Measurements from ENCODE around the gene CUEDC1. TPM values are rescaled to one million over a fixed set of nuclear protein-coding genes. Genes with fewer than 3 reads are reported as not detected.
A peak's percentile ranks its signal among the peaks of the same experiment; 100 is the strongest.

Gene CUEDC1
- total and polyA plus RNA-seq, 2 of the 13 experiments (the other 11 are each of a cell fraction or from before 2014, with no cell fraction given): 7.4 to 12.9 TPM

DNA sequence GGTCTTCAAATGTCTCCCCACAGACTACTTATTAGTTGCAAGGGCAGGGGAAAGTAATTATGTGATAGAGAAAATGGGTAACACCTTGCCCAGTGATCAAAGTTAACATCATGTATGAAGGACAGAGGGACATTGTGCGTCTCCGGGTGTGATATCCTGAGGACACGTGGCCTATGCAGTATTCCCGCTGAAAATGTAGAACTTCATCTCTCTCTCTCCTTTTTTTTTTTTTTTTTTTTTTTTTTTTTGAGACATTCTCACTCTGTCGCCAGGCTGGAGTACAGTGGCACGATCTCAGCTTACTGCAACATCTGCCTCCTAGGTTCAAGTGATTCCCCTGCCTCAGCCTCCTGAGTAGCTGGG lies 7.9 kb upstream of the CUEDC1 start:
- no peak overlapping the region for H2AFZ ChIP-seq (ENCODE audit: low read length)
- H3K9me3 ChIP-seq (ENCODE audit: low read length): no peaks in the 10 kb centered on the region
- TF ChIP-seq ZNF101 (CRISPR knock-in tag; IDR thresholded peaks at IDR 0.05; ENCODE audit: borderline replicate concordance, low read depth): no peak
- TF ChIP-seq, protein P1, sequence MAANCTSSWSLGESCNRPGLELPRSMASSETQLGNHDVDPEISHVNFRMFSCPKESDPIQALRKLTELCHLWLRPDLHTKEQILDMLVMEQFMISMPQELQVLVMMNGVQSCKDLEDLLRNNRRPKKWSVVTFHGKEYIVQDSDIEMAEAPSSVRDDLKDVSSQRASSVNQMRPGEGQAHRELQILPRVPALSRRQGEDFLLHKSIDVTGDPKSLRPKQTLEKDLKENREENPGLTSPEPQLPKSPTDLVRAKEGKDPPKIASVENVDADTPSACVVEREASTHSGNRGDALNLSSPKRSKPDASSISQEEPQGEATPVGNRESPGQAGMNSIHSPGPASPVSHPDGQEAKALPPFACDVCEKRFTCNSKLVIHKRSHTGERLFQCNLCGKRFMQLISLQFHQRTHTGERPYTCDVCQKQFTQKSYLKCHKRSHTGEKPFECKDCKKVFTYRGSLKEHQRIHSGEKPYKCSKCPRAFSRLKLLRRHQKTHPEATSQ (CRISPR knock-in tag; IDR thresholded peaks at IDR 0.05; ENCODE audit: borderline replicate concordance): no peak
- in situ Hi-C loops (cut with HindIII; ENCODE audit: extremely low pct_ligation_motif_present, low pct_unique_long_range_greater_than_20kb) (no loop called here), intact Hi-C loops (cut with micrococcal nuclease; ENCODE audit: unreplicated experiment) (no loop called here)
- no peak for DNase-seq (ENCODE audit: low spot score)
- FAIRE-seq: no peak
- 64% methylated on average over 6 of the region's 6 CpGs for WGBS (ENCODE audit: low lambda C conversion rate)
- ChIA-PET CTCF (ENCODE audit: low intra/inter-chr PET ratio, low total read pairs) (no interaction called here), POLR2A (no interaction called here)
- H3K4me3 ChIP-seq (replicated peaks in 1 of 3; ENCODE audit: insufficient read depth in 1 of 3, low read depth in 2 of 3, low read length in 3 of 3): no peak overlapping the region
- H3K9ac ChIP-seq (ENCODE audit: insufficient read depth, low read depth, low read length): no peak overlapping the region
- no TSS peak for BruUV-seq (replicated peaks)
- no peaks in the 10 kb centered on the region for H3K36me3 ChIP-seq (replicated peaks in 1 of 2; ENCODE audit: control insufficient read depth in 1 of 2, insufficient read depth in 2 of 2, low read length in 2 of 2)
- H4K20me1 ChIP-seq (ENCODE audit: insufficient read depth, low read length): no peaks in the 10 kb centered on the region
- H3K27ac ChIP-seq (ENCODE audit: extremely low read length, insufficient read depth, low read length): no peak overlapping the region
- H3K27me3 ChIP-seq (ENCODE audit: control insufficient read depth in 1 of 2, insufficient read depth in 2 of 2, low read length in 2 of 2): peaks cover 7 to 51% of the 10 kb centered on the region in 2 experiments; a peak in 4 of 5 replicates
- no peak overlapping the region for H3K4me2 ChIP-seq (ENCODE audit: low read depth, low read length)
- ATAC-seq: no peak
- H3K79me2 ChIP-seq (ENCODE audit: insufficient read depth, low read length): no peaks in the 10 kb centered on the region
- peaks cover 30% of the 10 kb centered on the region for H3K4me1 ChIP-seq (ENCODE audit: insufficient read depth, low read length)

DNA sequence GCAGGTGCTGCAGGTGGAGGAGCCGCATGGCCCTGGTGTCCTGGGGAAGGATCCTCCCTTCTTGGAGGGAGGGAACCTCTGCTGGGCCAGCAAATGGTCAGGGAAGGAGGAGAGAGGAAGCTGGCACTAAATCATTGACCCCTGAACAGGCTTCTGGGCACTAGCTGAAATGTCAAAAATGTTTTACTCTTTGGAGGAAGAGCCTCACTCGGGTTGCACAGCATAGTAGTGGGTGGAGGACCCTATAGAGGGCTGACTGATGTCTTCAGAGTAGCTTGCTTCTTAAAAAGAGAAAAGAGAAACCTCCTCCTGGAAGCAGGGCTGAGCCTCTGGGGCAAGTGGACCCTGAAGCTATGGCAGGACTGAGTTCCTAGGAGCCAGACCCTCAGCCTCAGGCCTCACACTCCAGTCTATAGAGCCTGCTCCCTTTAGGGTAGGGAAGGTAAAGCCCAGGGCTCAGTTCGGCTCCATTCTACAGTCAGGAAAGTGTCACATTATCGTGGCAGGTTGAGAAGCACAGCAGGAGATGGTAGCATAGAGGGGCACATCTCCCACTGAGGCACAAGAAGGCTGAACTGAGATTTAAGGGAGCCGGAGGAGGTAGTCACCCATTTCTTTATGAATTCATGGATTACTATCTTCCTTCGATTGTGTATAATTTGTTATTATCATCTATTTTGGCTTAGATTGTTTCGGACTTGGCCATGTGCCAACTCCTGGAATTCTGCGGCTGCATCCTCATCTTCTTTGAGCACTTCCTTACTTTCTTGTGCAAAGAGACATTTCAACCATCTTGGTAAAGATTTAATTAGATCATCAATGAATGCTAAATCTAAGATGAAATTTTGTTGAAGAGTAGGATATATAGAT lies 7.3 kb upstream of the CUEDC1 start:
- Histone ChIP-seq H3K36me3 (replicated peaks in 1 of 2; ENCODE audit: control insufficient read depth in 1 of 2, insufficient read depth in 2 of 2, low read length in 2 of 2) (no peaks in the 10 kb centered on the region), H3K4me1 (ENCODE audit: insufficient read depth, low read length) (peaks cover 30% of the 10 kb centered on the region), H3K9me3 (ENCODE audit: low read length) (no peaks in the 10 kb centered on the region), H3K4me2 (ENCODE audit: low read depth, low read length) (no peak overlapping the region), H3K27me3 (ENCODE audit: control insufficient read depth in 1 of 2, insufficient read depth in 2 of 2, low read length in 2 of 2) (peaks cover 9 to 55% of the 10 kb centered on the region in 2 experiments), H3K79me2 (ENCODE audit: insufficient read depth, low read length) (no peaks in the 10 kb centered on the region), H3K4me3 (replicated peaks in 1 of 3; ENCODE audit: insufficient read depth in 1 of 3, low read depth in 2 of 3, low read length in 3 of 3) (no peak overlapping the region), H3K9ac (ENCODE audit: insufficient read depth, low read depth, low read length) (no peak overlapping the region), H3K27ac (ENCODE audit: extremely low read length, insufficient read depth, low read length) (no peak overlapping the region), H2AFZ (ENCODE audit: low read length) (no peak overlapping the region), H4K20me1 (ENCODE audit: insufficient read depth, low read length) (no peaks in the 10 kb centered on the region)
- 52% methylated on average over 8 of the region's 8 CpGs for WGBS (ENCODE audit: low lambda C conversion rate)
- BruUV-seq (replicated peaks): no TSS peak
- POLR2A ChIA-PET: no interaction called here
- CTCF ChIA-PET (ENCODE audit: low intra/inter-chr PET ratio, low total read pairs): no interaction called here
- intact Hi-C loops (cut with micrococcal nuclease; ENCODE audit: unreplicated experiment): no loop called here
- no peak for DNase-seq (ENCODE audit: low spot score)
- FAIRE-seq: no peak
- in situ Hi-C loops (cut with HindIII; ENCODE audit: extremely low pct_ligation_motif_present, low pct_unique_long_range_greater_than_20kb): no loop called here
- no peak for ATAC-seq
- TF ChIP-seq ZMYM3 (CRISPR knock-in tag; IDR thresholded peaks at IDR 0.05) (no peak), LCORL (IDR thresholded peaks at IDR 0.05) (peak; percentile 84), LCORL (CRISPR knock-in tag; IDR thresholded peaks at IDR 0.05) (no peak)

All from HepG2 (cell line).